Astrocyte (in vitro differentiated cells and primary cell): ENCODE measurements around the gene GRIN3A. TPM values are rescaled to one million over a fixed set of nuclear protein-coding genes. Genes with fewer than 3 reads are reported as not detected.
A peak's percentile ranks its signal among the peaks of the same experiment; 100 is the strongest.
"Not testable (repeated sequence)": the region's sequence is repeated elsewhere in the genome, so short reads cannot be mapped to it uniquely, and the experiment has no call there.

Experiments used
- DNase-seq: peaks from one replicate; pipeline ENCODE4 v3.0.0-alpha.2; 2010; ENCODE audit warnings: low read depth
- FAIRE-seq: peaks from 2 replicates; lab custom pipeline; 2011; peaks lifted over from hg19 to GRCh38; lab: Jason Lieb, UNC
- H2AFZ ChIP-seq: 2 replicates; pipeline ENCODE4 v1.6.0; 2012; ENCODE audit warnings: low read depth, low read length, inconsistent platforms
- H3K27ac ChIP-seq: 2 replicates; pipeline ENCODE4 v1.5.1; 2011; ENCODE audit warnings: low read depth, low read length, inconsistent platforms
- H3K27me3 ChIP-seq: 2 replicates; pipeline ENCODE4 v1.6.0; 2011; ENCODE audit warnings: low read length, inconsistent platforms; ENCODE audit not compliant: insufficient read depth
- H3K36me3 ChIP-seq: 2 replicates; pipeline ENCODE4 v1.5.1; 2011; ENCODE audit warnings: low read length, inconsistent platforms; ENCODE audit not compliant: insufficient read depth
- H3K4me1 ChIP-seq: 2 replicates; pipeline ENCODE4 v1.5.1; 2011; ENCODE audit warnings: low read length, inconsistent platforms; ENCODE audit not compliant: insufficient read depth
- H3K4me2 ChIP-seq: 2 replicates; pipeline ENCODE4 v1.6.0; 2012; ENCODE audit warnings: low read length, inconsistent platforms
- H3K4me3 ChIP-seq: 2 replicates; pipeline ENCODE4 v1.5.1; 2011; ENCODE audit warnings: low read depth, mild to moderate bottlenecking, low read length, inconsistent platforms; ENCODE audit not compliant: insufficient read depth
- H3K79me2 ChIP-seq: 2 replicates; pipeline ENCODE4 v1.6.0; 2012; ENCODE audit warnings: mild to moderate bottlenecking, low read length, inconsistent platforms; ENCODE audit not compliant: insufficient read depth
- H3K9ac ChIP-seq: 2 replicates; pipeline ENCODE4 v1.6.0; 2012; ENCODE audit warnings: mild to moderate bottlenecking, low read length, inconsistent platforms
- H3K9me3 ChIP-seq: 2 replicates; pipeline ENCODE4 v1.5.1; 2012; ENCODE audit warnings: low read depth, mild to moderate bottlenecking, low read length, inconsistent platforms; ENCODE audit not compliant: insufficient read depth
- H4K20me1 ChIP-seq: 2 replicates; pipeline ENCODE4 v1.6.0; 2012; ENCODE audit warnings: low read length, inconsistent platforms; ENCODE audit not compliant: insufficient read depth
- H3K27ac Mint-ChIP-seq: one replicate; pipeline ENCODE4 v1.8.0; 2021; ENCODE audit warnings: mild to moderate bottlenecking, mixed read lengths; ENCODE audit not compliant: unreplicated experiment
- H3K27me3 Mint-ChIP-seq: one replicate; pipeline ENCODE4 v1.8.0; 2021; ENCODE audit warnings: low read depth, mixed read lengths; ENCODE audit not compliant: unreplicated experiment
- H3K36me3 Mint-ChIP-seq: one replicate; pipeline ENCODE4 v1.8.0; 2021; ENCODE audit warnings: low read depth, mixed read lengths; ENCODE audit not compliant: unreplicated experiment
- H3K4me1 Mint-ChIP-seq: one replicate; pipeline ENCODE4 v1.8.0; 2021; ENCODE audit warnings: low read depth, mixed read lengths; ENCODE audit not compliant: unreplicated experiment
- H3K4me3 Mint-ChIP-seq: one replicate; pipeline ENCODE4 v1.8.0; 2021; ENCODE audit warnings: mild to moderate bottlenecking, moderate library complexity, mixed read lengths; ENCODE audit not compliant: unreplicated experiment
- H3K9me3 Mint-ChIP-seq: one replicate; pipeline ENCODE4 v1.8.0; 2021; ENCODE audit warnings: mild to moderate bottlenecking, mixed read lengths; ENCODE audit not compliant: unreplicated experiment
- EZH2 ChIP-seq: IDR thresholded peaks from 2 replicates; pipeline ENCODE4 v1.6.1; 2012; ENCODE audit warnings: mild to moderate bottlenecking, low read length, inconsistent platforms; ENCODE audit not compliant: insufficient read depth
- total RNA-seq: library from RNA; stranded (reverse); gene quantifications from 2 replicates; pipeline ENCODE4 v1.2.1, GENCODE V29; 2021
- TF ChIP-seq, protein P1 (sequence below): IDR thresholded peaks from 2 replicates; pipeline ENCODE4 v1.5.1; 2011; ENCODE audit warnings: low read depth, mild to moderate bottlenecking, inconsistent platforms, low read length, moderate library complexity; ENCODE audit not compliant: insufficient read depth

The GRIN3A gene
- total RNA-seq, 1 donor from 2014 or later, result not detected

- no peaks in the 10 kb centered on the region for H3K9me3 Mint-ChIP-seq
- H4K20me1 ChIP-seq, result no peaks in the 10 kb centered on the region
- no peak overlapping the region for H3K9ac ChIP-seq
Observed at GRCh38 chr9:101592788-101593187, 145.7 kb downstream of the GRIN3A start.

GRCh38 chr9:101591787-101592446 lies 146.5 kb downstream of the GRIN3A start:
- peaks cover 3% of the 10 kb centered on the region for H3K4me1 Mint-ChIP-seq
- no peak overlapping the region for H3K4me3 Mint-ChIP-seq
- H3K9ac ChIP-seq, result no peak overlapping the region
- no peak overlapping the region for H3K27ac ChIP-seq
- no peak overlapping the region for H2AFZ ChIP-seq
- H3K9me3 Mint-ChIP-seq, result no peaks in the 10 kb centered on the region
- H3K36me3 ChIP-seq, result no peaks in the 10 kb centered on the region
- no peak overlapping the region for H3K4me2 ChIP-seq
- H4K20me1 ChIP-seq, result no peaks in the 10 kb centered on the region
- H3K9me3 ChIP-seq, result no peaks in the 10 kb centered on the region
- H3K4me3 ChIP-seq, result no peak overlapping the region
- no peaks in the 10 kb centered on the region for H3K79me2 ChIP-seq
- no peak for DNase-seq
- H3K36me3 Mint-ChIP-seq, result no peaks in the 10 kb centered on the region
- no peak overlapping the region for H3K27ac Mint-ChIP-seq
- no peak for FAIRE-seq
- H3K27me3 Mint-ChIP-seq, result no peaks in the 10 kb centered on the region
- H3K4me1 ChIP-seq, result no peaks in the 10 kb centered on the region
- TF ChIP-seq, protein P1, sequence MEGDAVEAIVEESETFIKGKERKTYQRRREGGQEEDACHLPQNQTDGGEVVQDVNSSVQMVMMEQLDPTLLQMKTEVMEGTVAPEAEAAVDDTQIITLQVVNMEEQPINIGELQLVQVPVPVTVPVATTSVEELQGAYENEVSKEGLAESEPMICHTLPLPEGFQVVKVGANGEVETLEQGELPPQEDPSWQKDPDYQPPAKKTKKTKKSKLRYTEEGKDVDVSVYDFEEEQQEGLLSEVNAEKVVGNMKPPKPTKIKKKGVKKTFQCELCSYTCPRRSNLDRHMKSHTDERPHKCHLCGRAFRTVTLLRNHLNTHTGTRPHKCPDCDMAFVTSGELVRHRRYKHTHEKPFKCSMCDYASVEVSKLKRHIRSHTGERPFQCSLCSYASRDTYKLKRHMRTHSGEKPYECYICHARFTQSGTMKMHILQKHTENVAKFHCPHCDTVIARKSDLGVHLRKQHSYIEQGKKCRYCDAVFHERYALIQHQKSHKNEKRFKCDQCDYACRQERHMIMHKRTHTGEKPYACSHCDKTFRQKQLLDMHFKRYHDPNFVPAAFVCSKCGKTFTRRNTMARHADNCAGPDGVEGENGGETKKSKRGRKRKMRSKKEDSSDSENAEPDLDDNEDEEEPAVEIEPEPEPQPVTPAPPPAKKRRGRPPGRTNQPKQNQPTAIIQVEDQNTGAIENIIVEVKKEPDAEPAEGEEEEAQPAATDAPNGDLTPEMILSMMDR, result no peak
- no peak for TF ChIP-seq EZH2
- H3K27me3 ChIP-seq, result no peaks in the 10 kb centered on the region

More at GRCh38 chr9:101592788-101593187, 145.7 kb downstream of the GRIN3A start:
- FAIRE-seq (no peak), DNase-seq (no peak)
- no peaks in the 10 kb centered on the region for H3K27me3 ChIP-seq
- H3K27ac ChIP-seq, result no peak overlapping the region
- no peaks in the 10 kb centered on the region for H3K4me1 ChIP-seq
- H3K9me3 ChIP-seq, result no peaks in the 10 kb centered on the region
- Mint-ChIP-seq H3K27me3 (no peaks in the 10 kb centered on the region), H3K36me3 (no peaks in the 10 kb centered on the region), H3K27ac (no peak overlapping the region), H3K4me3 (no peak overlapping the region), H3K4me1 (peaks cover 3% of the 10 kb centered on the region)
- TF ChIP-seq EZH2, result no peak
- TF ChIP-seq, protein P1, result no peak
- H3K36me3 ChIP-seq, result no peaks in the 10 kb centered on the region
- H3K79me2 ChIP-seq, result no peaks in the 10 kb centered on the region
- no peak overlapping the region for H3K4me2 ChIP-seq
- no peak overlapping the region for H2AFZ ChIP-seq
- no peak overlapping the region for H3K4me3 ChIP-seq

DNA sequence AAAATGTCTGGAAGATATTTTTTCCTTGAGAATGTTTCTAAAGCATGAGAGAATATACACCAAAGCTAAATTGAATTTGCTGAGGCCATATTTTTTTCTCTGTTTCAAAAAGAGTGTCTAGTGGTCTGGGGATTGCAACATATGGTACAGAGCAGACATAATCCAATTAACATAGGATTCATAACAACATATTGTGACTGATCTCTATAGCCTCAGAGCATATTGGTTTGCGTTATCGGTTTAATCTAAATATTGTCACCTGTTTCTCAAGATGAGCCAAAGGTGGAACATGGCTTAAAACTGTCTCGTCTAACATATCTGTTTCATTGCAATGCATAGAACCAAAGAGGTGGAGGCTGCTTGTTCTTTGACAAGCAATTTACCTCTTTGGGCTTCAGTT lies 147.5 kb downstream of the GRIN3A start:
- TF ChIP-seq, protein P1, result no peak
- TF ChIP-seq EZH2, result no peak
- Histone ChIP-seq H2AFZ (no peak overlapping the region), H4K20me1 (no peaks in the 10 kb centered on the region), H3K4me1 (no peaks in the 10 kb centered on the region), H3K36me3 (no peaks in the 10 kb centered on the region), H3K27ac (no peak overlapping the region), H3K4me2 (no peak overlapping the region), H3K79me2 (no peaks in the 10 kb centered on the region), H3K9me3 (no peaks in the 10 kb centered on the region), H3K4me3 (no peak overlapping the region), H3K27me3 (no peaks in the 10 kb centered on the region), H3K9ac (no peak overlapping the region)
- H3K4me3 Mint-ChIP-seq, result no peak overlapping the region
- no peaks in the 10 kb centered on the region for H3K9me3 Mint-ChIP-seq
- no peaks in the 10 kb centered on the region for H3K36me3 Mint-ChIP-seq
- H3K4me1 Mint-ChIP-seq, result peaks cover 3% of the 10 kb centered on the region
- H3K27me3 Mint-ChIP-seq, result no peaks in the 10 kb centered on the region
- H3K27ac Mint-ChIP-seq, result no peak overlapping the region
- DNase-seq (no peak), FAIRE-seq (no peak)

GRCh38 chr9:101590074-101590473 lies 148.4 kb downstream of the GRIN3A start:
- not testable (repeated sequence) for H3K9ac ChIP-seq, FAIRE-seq, H3K27ac Mint-ChIP-seq, H3K27ac ChIP-seq, H3K27me3 ChIP-seq, H3K27me3 Mint-ChIP-seq, H3K36me3 ChIP-seq, H2AFZ ChIP-seq, H3K79me2 ChIP-seq, H3K4me2 ChIP-seq, H3K4me1 Mint-ChIP-seq, H4K20me1 ChIP-seq, H3K9me3 ChIP-seq, H3K4me3 Mint-ChIP-seq, H3K4me3 ChIP-seq, H3K4me1 ChIP-seq, H3K36me3 Mint-ChIP-seq, H3K9me3 Mint-ChIP-seq
- DNase-seq, result peak; percentile 58
